Upper lobe of left lung (tissue), 6 donors: ENCODE measurements around the gene SLA2. TPM values are rescaled to one million over a fixed set of nuclear protein-coding genes. Genes with fewer than 3 reads are reported as not detected.

ENCODE experiments used
- ATAC-seq, 2 donors: fragments of 200-7000 bp; cut with Tn5 transposase; one replicate each; pipeline ENCODE4 v1.9.1; 2022; ENCODE audit warnings: mild to moderate bottlenecking in 2 of 2, moderate library complexity in 2 of 2; ENCODE audit not compliant: low FRiP score in 2 of 2
- DNase-seq, 2 donors: peaks; one replicate each; pipeline ENCODE4 v3.0.0-alpha.2; 2019 to 2020
- H3K27ac ChIP-seq, 4 donors: fragments of 200-600 bp; sonication (generic); one replicate each; pipeline ENCODE4 v1.5.1; 2016 to 2019
- H3K27me3 ChIP-seq, 4 donors: fragments of 200-600 bp; sonication (generic); one replicate each; pipeline ENCODE4 v1.5.1; 2017 to 2019
- H3K36me3 ChIP-seq, 4 donors: fragments of 200-600 bp; sonication (generic); one replicate each; pipeline ENCODE4 v1.5.1; 2016 to 2019
- H3K4me1 ChIP-seq, 4 donors: fragments of 200-600 bp; sonication (generic); one replicate each; pipeline ENCODE4 v1.5.1; 2018 to 2019
- H3K4me3 ChIP-seq, 4 donors: fragments of 200-600 bp; sonication (generic); one replicate each; pipeline ENCODE4 v1.5.1; 2017 to 2019; ENCODE audit warnings: mild to moderate bottlenecking in 2 of 4, moderate library complexity in 1 of 4
- H3K9me3 ChIP-seq, 4 donors: fragments of 200-600 bp; sonication (generic); one replicate each; pipeline ENCODE4 v1.5.1; 2018 to 2019
- CTCF ChIP-seq, 6 experiments: fragments of 450-650 bp in 4 of 6; fragments of 200-600 bp in 2 of 6; sonication (generic) in 2 of 6; IDR thresholded peaks; one replicate each; pipeline ENCODE4 v1.5.1; 2016 to 2019; ENCODE audit warnings: antibody characterized with exemption in 6 of 6
- EP300 ChIP-seq, 4 donors: sonication (generic); formaldehyde crosslinking; IDR thresholded peaks; one replicate each; pipeline ENCODE4 v1.5.1; 2017; ENCODE audit warnings: antibody characterized with exemption in 4 of 4, control low read depth in 2 of 4
- POLR2A ChIP-seq, 4 donors: fragments of 450-650 bp; IDR thresholded peaks; one replicate each; pipeline ENCODE4 v1.5.1; 2016 to 2017; ENCODE audit warnings: antibody characterized with exemption in 4 of 4, mild to moderate bottlenecking in 2 of 4
- POLR2AphosphoS5 ChIP-seq, 2 donors: sonication (generic); formaldehyde crosslinking; IDR thresholded peaks; one replicate each; pipeline ENCODE4 v1.5.1; 2017; ENCODE audit warnings: antibody characterized with exemption in 2 of 2
- WGBS, 2 donors: methylation state at CpG; one replicate each; pipeline ENCODE4 v1.1.5; 2017 to 2018; 5-methylcytosine and 5-hydroxymethylcytosine counted together
- total RNA-seq, 6 donors: library from RNA; depleted of rRNA in 4 of 6; stranded (reverse); fragments of >200 nt in 4 of 6; gene quantifications; one replicate each; pipeline versions ENCODE4 v1.1.0 to v1.2.1, GENCODE V29; 2016 to 2021
- donor health status: DM: no; HTN: no; CAD: no; lungs with moderate emphysema.
- donor health status: DM: no; HTN: yes; CAD: no; lungs with severe emphysema.

Gene SLA2
- total RNA-seq, 6 donors from 2014 or later = 0.97 to 6.9 (median 3.0) TPM

- peaks cover 0 to 11% (median 0%) of the 10 kb centered on the region in 4 donors for H3K4me1 ChIP-seq
- ATAC-seq = no peak
- no peaks in the 10 kb centered on the region for H3K27me3 ChIP-seq
- WGBS, 2 donors = 88 to 95% methylated on average over 3 of the region's 3 CpGs
- H3K27ac ChIP-seq = no peak overlapping the region
- TF ChIP-seq POLR2A (IDR thresholded peaks at IDR 0.05) = no peak
- TF ChIP-seq EP300 (IDR thresholded peaks at IDR 0.05) = no peak
- no peak for TF ChIP-seq POLR2AphosphoS5 (IDR thresholded peaks at IDR 0.05)
- TF ChIP-seq CTCF (IDR thresholded peaks at IDR 0.05) = no peak
- no peaks in the 10 kb centered on the region for H3K9me3 ChIP-seq
- no peak for DNase-seq
- H3K4me3 ChIP-seq = no peak overlapping the region
- peaks cover 0 to 32% (median 12%) of the 10 kb centered on the region in 4 donors for H3K36me3 ChIP-seq
Measured at GRCh38 chr20:36587388-36588070, 58.5 kb downstream of the SLA2 start.

GRCh38 chr20:36585410-36586125 is 60.4 kb downstream of the SLA2 start:
- Histone ChIP-seq H3K9me3 (no peaks in the 10 kb centered on the region), H3K4me3 (no peak overlapping the region), H3K27ac (no peak overlapping the region), H3K27me3 (no peaks in the 10 kb centered on the region), H3K4me1 (no peaks in the 10 kb centered on the region), H3K36me3 (peaks cover 0 to 37% (median 11%) of the 10 kb centered on the region in 4 donors)
- DNase-seq (no peak), ATAC-seq (no peak)
- WGBS, 2 donors = 82 to 86% methylated on average over 8 of the region's 8 CpGs
- TF ChIP-seq EP300 (IDR thresholded peaks at IDR 0.05) = no peak
- no peak for TF ChIP-seq POLR2AphosphoS5 (IDR thresholded peaks at IDR 0.05)
- no peak for TF ChIP-seq POLR2A (IDR thresholded peaks at IDR 0.05)
- TF ChIP-seq CTCF (IDR thresholded peaks at IDR 0.05) = no peak

GRCh38 chr20:36584018-36584481 is 61.9 kb downstream of the SLA2 start:
- 88 to 89% methylated on average over 2 of the region's 2 CpGs for WGBS, 2 donors
- no peaks in the 10 kb centered on the region for H3K9me3 ChIP-seq
- TF ChIP-seq POLR2A (IDR thresholded peaks at IDR 0.05) (no peak), EP300 (IDR thresholded peaks at IDR 0.05) (no peak), POLR2AphosphoS5 (IDR thresholded peaks at IDR 0.05) (no peak), CTCF (IDR thresholded peaks at IDR 0.05) (no peak)
- H3K27me3 ChIP-seq = no peaks in the 10 kb centered on the region
- ATAC-seq (no peak), DNase-seq (no peak)
- no peak overlapping the region for H3K4me3 ChIP-seq
- no peak overlapping the region for H3K27ac ChIP-seq
- no peaks in the 10 kb centered on the region for H3K4me1 ChIP-seq
- peaks cover 0 to 42% (median 22%) of the 10 kb centered on the region in 4 donors for H3K36me3 ChIP-seq

DNA sequence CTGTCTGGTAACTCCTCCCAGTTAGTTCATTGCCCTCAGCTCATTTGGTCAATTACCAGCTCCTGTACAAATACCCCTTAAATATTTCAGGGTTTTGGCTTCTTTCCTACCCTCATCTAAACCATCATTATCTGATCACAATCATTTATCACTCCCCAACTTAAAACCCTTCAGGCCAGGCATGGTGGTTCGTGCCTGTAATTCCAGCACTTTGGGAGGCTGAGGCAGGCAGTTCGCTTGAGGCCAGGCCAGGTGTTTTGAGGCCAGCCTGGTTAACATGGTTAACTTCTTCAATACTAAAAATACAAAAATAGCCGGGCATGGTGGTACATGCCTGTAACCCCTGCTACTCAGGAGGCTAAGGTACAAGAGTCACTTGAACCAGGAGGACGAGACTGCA is 63.2 kb downstream of the SLA2 start:
- ATAC-seq = no peak
- 93 to 95% methylated on average over 4 of the region's 4 CpGs for WGBS, 2 donors
- Histone ChIP-seq H3K27me3 (no peaks in the 10 kb centered on the region), H3K4me3 (no peak overlapping the region), H3K9me3 (no peaks in the 10 kb centered on the region), H3K36me3 (peaks cover 0 to 41% (median 26%) of the 10 kb centered on the region in 4 donors), H3K4me1 (no peaks in the 10 kb centered on the region), H3K27ac (no peak overlapping the region)
- TF ChIP-seq EP300 (IDR thresholded peaks at IDR 0.05) (no peak), POLR2AphosphoS5 (IDR thresholded peaks at IDR 0.05) (no peak), POLR2A (IDR thresholded peaks at IDR 0.05) (no peak), CTCF (IDR thresholded peaks at IDR 0.05) (no peak)
- DNase-seq = no peak
